ENCODE measurements around the gene ZNF232. TPM values are rescaled to one million over a fixed set of nuclear protein-coding genes. Genes with fewer than 3 reads are reported as not detected.
"Not testable (repeated sequence)": the region's sequence is repeated elsewhere in the genome, so short reads cannot be mapped to it uniquely, and the experiment has no call there.

The ZNF232 gene
- total RNA-seq, 5 donors from 2014 or later (not counting 1 experiment from before 2014, with no cell fraction given) = 7.3 to 20.9 (median 14.2) TPM

DNA sequence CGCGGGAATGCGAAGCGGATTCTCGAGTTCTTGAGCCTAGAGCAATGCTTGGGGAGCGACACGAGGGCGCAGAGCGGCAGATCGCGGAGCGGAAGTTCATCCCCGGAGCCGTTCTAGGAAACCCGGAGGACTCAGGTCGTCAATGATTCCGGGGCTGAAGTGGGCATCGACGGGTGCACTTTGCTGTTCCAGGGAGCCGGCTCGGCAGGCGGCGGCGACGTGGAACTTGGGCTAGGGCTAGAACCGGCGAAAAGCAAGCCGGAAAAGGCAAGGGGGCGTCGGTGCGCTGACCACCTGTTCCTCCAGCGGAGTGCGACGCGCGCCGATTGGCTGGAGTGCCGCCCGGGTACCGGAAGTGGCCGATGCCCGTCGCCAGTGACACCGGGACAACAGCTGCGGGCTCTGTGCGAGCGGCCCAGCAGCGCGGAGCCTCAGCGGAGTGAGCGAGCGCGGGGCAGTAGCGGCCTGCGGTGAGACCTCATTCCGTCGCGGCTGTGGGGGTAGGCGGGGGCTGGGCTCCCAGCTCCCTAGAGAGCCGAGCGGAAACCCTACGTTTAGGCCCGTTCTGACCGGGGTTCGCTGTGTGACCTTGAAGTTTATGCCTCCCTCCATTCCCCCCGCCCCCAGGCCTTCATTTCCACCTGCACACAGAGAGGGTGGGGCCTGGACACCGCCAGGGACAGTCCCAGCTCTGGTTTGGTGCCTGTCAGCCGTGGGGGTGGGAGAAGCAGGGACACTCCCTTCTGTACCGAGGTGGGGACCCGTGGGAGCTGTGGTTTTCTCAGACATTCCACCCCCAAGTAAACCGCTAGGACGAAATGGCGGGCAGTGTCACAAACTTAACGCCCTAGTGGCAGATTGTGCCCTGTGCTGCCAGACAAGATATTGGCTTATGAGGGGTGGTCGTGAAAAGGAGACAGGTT, 33.3 kb downstream of the ZNF232 start, which contains the start of gene ZFP3:
Gene ZFP3 (plus strand): TSS at position 362 of the 923 bp plus-strand sequence. CDS start 13,038 bp downstream, outside the sequence.
- H3K36me3 Mint-ChIP-seq = peaks cover 11% of the 10 kb centered on the region
- H3K9me3 Mint-ChIP-seq = no peaks in the 10 kb centered on the region
- peak within 1 kb of the TSS; percentile 83 to 88 for H3K27ac Mint-ChIP-seq
- DNase-seq (peak; percentile 36 to 79 (median 59)), ATAC-seq (replicated peaks in 1 of 4) (peak; percentile 81 to 90 (median 84))
- H3K27me3 Mint-ChIP-seq = no peaks in the 10 kb centered on the region
- ChIA-PET CTCF (interaction anchor here (0.5 to 1.3 kb wide), 6 partner anchors 15 to 695 kb away, joined by 3 to 8 read pairs (median 4); partner anchors contain the start of gene SPAG7 (in 1 of the 2)), POLR2A (no interaction called here)
- peaks cover 0 to 3% of the 10 kb centered on the region in 2 experiments for H3K27me3 ChIP-seq (replicated peaks in 1 of 2; ENCODE audit: control insufficient read depth in 2 of 2, extremely low read depth in 1 of 2, insufficient read depth in 2 of 2, low read length in 1 of 2)
- H3K36me3 ChIP-seq (ENCODE audit: control insufficient read depth in 2 of 2, extremely low read depth in 1 of 2, insufficient read depth in 1 of 2, low read length in 1 of 2) = peaks cover 4% of the 10 kb centered on the region in 2 donors
- WGBS (ENCODE audit: insufficient coverage) = 2% methylated on average over 60 of the region's 75 CpGs
- peak within 1 kb of the TSS; percentile 57 for H3K27ac ChIP-seq (ENCODE audit: low read length)
- peak within 1 kb of the TSS; percentile 88 to 91 for H3K4me3 ChIP-seq (ENCODE audit: control insufficient read depth in 1 of 2, extremely low read depth in 1 of 2, low read length in 1 of 2)
- H3K4me1 ChIP-seq (ENCODE audit: control insufficient read depth in 1 of 2, extremely low read depth in 1 of 2, insufficient read depth in 2 of 2, low read length in 2 of 2) = peaks cover 2 to 17% of the 10 kb centered on the region in 2 experiments
- peaks cover 26 to 33% (median 28%) of the 10 kb centered on the region in 3 donors for H3K4me1 Mint-ChIP-seq
- peak within 1 kb of the TSS; percentile 91 to 92 (median 92) for H3K4me3 Mint-ChIP-seq
- H3K9me3 ChIP-seq = no peaks in the 10 kb centered on the region

DNA sequence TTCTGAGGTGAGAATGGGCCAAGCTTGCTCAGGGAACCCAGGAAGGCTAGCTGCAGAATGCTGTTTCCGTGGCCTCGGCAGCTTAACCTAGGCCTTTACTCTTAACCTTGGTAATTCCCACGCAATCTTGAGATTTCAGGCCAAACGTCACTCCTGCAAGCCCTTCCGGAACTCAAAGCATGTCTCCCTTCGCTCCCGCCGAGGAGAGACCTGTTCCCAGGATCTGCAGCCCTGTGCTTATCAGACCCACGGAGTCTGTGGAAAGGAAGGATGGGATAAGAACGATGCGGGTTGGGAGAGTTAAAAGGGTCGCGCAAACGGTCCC, 33.9 kb downstream of the ZNF232 start:
- CTCF ChIA-PET = no interaction called here
- WGBS (ENCODE audit: insufficient coverage) = 37% methylated on average over 12 of the region's 14 CpGs
- H3K27ac ChIP-seq (ENCODE audit: low read length) = peak overlapping the region; percentile 57

DNA sequence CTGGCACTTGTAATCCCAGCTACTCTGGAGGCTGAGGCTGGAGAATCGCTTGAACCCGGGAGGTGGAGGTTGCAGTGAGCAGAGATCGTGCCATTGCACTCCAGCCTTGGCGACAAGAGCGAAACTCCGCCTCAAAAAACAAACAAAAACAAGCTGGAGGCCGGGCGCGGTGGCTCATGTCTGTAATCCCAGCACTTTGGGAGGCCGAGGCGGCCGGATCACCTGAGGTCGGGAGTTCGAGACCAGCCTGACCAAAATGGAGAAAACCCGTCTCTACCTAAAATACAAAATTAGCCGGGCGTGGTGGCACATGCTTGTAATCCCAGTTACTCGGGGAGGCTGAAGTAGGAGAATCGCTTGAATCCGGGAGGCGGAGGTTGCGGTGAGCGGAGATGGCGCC, 34.4 kb downstream of the ZNF232 start:
- DNase-seq; H3K4me3 ChIP-seq (ENCODE audit: control insufficient read depth in 1 of 2, extremely low read depth in 1 of 2, low read length in 1 of 2); H3K36me3 Mint-ChIP-seq; H3K9me3 Mint-ChIP-seq; CTCF ChIA-PET; H3K27me3 ChIP-seq (replicated peaks in 1 of 2; ENCODE audit: control insufficient read depth in 2 of 2, extremely low read depth in 1 of 2, insufficient read depth in 2 of 2, low read length in 1 of 2); POLR2A ChIA-PET; H3K9me3 ChIP-seq; H3K36me3 ChIP-seq (ENCODE audit: control insufficient read depth in 2 of 2, extremely low read depth in 1 of 2, insufficient read depth in 1 of 2, low read length in 1 of 2); ATAC-seq (replicated peaks in 1 of 4); H3K27me3 Mint-ChIP-seq; H3K27ac ChIP-seq (ENCODE audit: low read length): not testable (repeated sequence)
- Mint-ChIP-seq H3K4me3 (peak overlapping the region; percentile 91 to 92 (median 92)), H3K27ac (peak overlapping the region; percentile 83 to 88), H3K4me1 (peaks cover 26 to 31% (median 28%) of the 10 kb centered on the region in 3 donors)
- 99% methylated on average over 14 of the region's 24 CpGs for WGBS (ENCODE audit: insufficient coverage)
- H3K4me1 ChIP-seq (ENCODE audit: control insufficient read depth in 1 of 2, extremely low read depth in 1 of 2, insufficient read depth in 2 of 2, low read length in 2 of 2) = peaks cover 2 to 17% of the 10 kb centered on the region in 2 experiments

More for the DNA sequence above, 33.9 kb downstream of the ZNF232 start:
- peak overlapping the region; percentile 91 to 92 (median 92) for H3K4me3 Mint-ChIP-seq
- H3K4me3 ChIP-seq (ENCODE audit: control insufficient read depth in 1 of 2, extremely low read depth in 1 of 2, low read length in 1 of 2) = peak overlapping the region; percentile 88 to 91
- H3K9me3 Mint-ChIP-seq = no peaks in the 10 kb centered on the region
- no peaks in the 10 kb centered on the region for H3K9me3 ChIP-seq
- DNase-seq = peak in 2 of 35 experiments; percentile 1 to 3
- peaks cover 6% of the 10 kb centered on the region for H3K36me3 Mint-ChIP-seq
- ATAC-seq (replicated peaks in 1 of 4) = peak in 3 of 4 experiments; percentile 3 to 11 (median 5)
- peaks cover 2 to 17% of the 10 kb centered on the region in 2 experiments for H3K4me1 ChIP-seq (ENCODE audit: control insufficient read depth in 1 of 2, extremely low read depth in 1 of 2, insufficient read depth in 2 of 2, low read length in 2 of 2)
- H3K4me1 Mint-ChIP-seq = peaks cover 26 to 31% (median 28%) of the 10 kb centered on the region in 3 donors
- H3K36me3 ChIP-seq (ENCODE audit: control insufficient read depth in 2 of 2, extremely low read depth in 1 of 2, insufficient read depth in 1 of 2, low read length in 1 of 2) = peaks cover 3 to 4% of the 10 kb centered on the region in 2 donors
- POLR2A ChIA-PET = no interaction called here
- peak overlapping the region; percentile 83 to 88 for H3K27ac Mint-ChIP-seq
- H3K27me3 ChIP-seq (replicated peaks in 1 of 2; ENCODE audit: control insufficient read depth in 2 of 2, extremely low read depth in 1 of 2, insufficient read depth in 2 of 2, low read length in 1 of 2) = peaks cover 0 to 3% of the 10 kb centered on the region in 2 experiments
- H3K27me3 Mint-ChIP-seq = no peaks in the 10 kb centered on the region

DNA sequence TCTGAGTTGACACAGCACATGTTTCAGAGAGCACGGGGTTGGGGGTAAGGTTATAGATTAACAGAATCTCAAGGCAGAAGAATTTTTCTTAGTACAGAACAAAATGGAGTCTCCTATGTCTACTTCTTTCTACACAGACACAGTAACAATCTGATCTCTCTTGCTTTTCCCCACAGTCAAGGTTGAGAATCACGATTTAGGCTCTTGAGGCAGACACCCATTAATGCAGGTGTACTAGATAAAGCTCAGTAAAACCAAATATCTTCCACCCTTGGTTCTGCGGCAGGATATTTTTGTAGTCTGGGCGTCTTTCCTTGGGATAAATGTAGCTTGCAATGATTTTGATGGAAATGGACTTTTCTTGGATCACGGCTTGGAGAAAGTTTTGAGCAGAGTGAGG, 36.2 kb downstream of the ZNF232 start:
- H3K36me3 Mint-ChIP-seq; H3K4me3 ChIP-seq (ENCODE audit: control insufficient read depth in 1 of 2, extremely low read depth in 1 of 2, low read length in 1 of 2); H3K27ac ChIP-seq (ENCODE audit: low read length); H3K27ac Mint-ChIP-seq; CTCF ChIA-PET; DNase-seq; H3K4me3 Mint-ChIP-seq; H3K9me3 ChIP-seq; H3K36me3 ChIP-seq (ENCODE audit: control insufficient read depth in 2 of 2, extremely low read depth in 1 of 2, insufficient read depth in 1 of 2, low read length in 1 of 2); H3K27me3 Mint-ChIP-seq; H3K9me3 Mint-ChIP-seq; ATAC-seq (replicated peaks in 1 of 4); H3K27me3 ChIP-seq (replicated peaks in 1 of 2; ENCODE audit: control insufficient read depth in 2 of 2, extremely low read depth in 1 of 2, insufficient read depth in 2 of 2, low read length in 1 of 2): not testable (repeated sequence)
- 87% methylated on average over 3 of the region's 5 CpGs for WGBS (ENCODE audit: insufficient coverage)
- peaks cover 20 to 24% (median 24%) of the 10 kb centered on the region in 3 donors for H3K4me1 Mint-ChIP-seq
- peaks cover 2 to 17% of the 10 kb centered on the region in 2 experiments for H3K4me1 ChIP-seq (ENCODE audit: control insufficient read depth in 1 of 2, extremely low read depth in 1 of 2, insufficient read depth in 2 of 2, low read length in 2 of 2)
- POLR2A ChIA-PET = interaction anchor here in 1 of 2 donors (0.7 kb wide), 1 partner anchor 29 kb away, joined by 3 read pairs; no protein-coding TSS in a partner anchor

DNA sequence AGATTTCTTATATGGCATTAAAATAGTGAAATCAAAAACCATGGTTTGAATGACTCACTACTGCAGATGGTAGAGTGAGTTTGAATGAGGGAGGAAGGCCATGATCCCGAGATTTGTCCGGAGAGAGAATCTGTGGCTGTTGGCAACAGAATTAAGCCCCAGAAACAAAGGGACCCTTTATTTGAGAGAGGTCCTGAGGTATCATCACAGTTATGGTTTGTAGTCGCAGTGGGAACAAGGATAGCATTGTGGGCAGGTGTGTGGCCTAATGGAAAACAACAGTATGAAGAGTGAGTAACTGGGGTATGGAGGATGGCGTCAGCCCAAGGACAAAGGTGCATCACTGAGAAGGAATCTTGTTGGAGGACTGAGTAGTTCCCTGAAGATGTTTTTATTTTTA, 42.0 kb downstream of the ZNF232 start:
- Mint-ChIP-seq H3K27me3 (no peaks in the 10 kb centered on the region), H3K36me3 (no peaks in the 10 kb centered on the region), H3K9me3 (no peaks in the 10 kb centered on the region), H3K27ac (no peak overlapping the region), H3K4me1 (no peaks in the 10 kb centered on the region), H3K4me3 (no peak overlapping the region)
- no peaks in the 10 kb centered on the region for H3K27me3 ChIP-seq (replicated peaks in 1 of 2; ENCODE audit: control insufficient read depth in 2 of 2, extremely low read depth in 1 of 2, insufficient read depth in 2 of 2, low read length in 1 of 2)
- ATAC-seq (replicated peaks in 1 of 4) (no peak), DNase-seq (no peak)
- peaks cover 0 to 3% of the 10 kb centered on the region in 2 donors for H3K36me3 ChIP-seq (ENCODE audit: control insufficient read depth in 2 of 2, extremely low read depth in 1 of 2, insufficient read depth in 1 of 2, low read length in 1 of 2)
- CTCF ChIA-PET = no interaction called here
- H3K9me3 ChIP-seq = no peaks in the 10 kb centered on the region
- H3K4me3 ChIP-seq (ENCODE audit: control insufficient read depth in 1 of 2, extremely low read depth in 1 of 2, low read length in 1 of 2) = no peak overlapping the region
- no peak overlapping the region for H3K27ac ChIP-seq (ENCODE audit: low read length)
- H3K4me1 ChIP-seq (ENCODE audit: control insufficient read depth in 1 of 2, extremely low read depth in 1 of 2, insufficient read depth in 2 of 2, low read length in 2 of 2) = no peaks in the 10 kb centered on the region
- WGBS (ENCODE audit: insufficient coverage) = 92% methylated on average over 3 of the region's 4 CpGs
- POLR2A ChIA-PET = interaction anchor here in 1 of 2 donors (0.6 kb wide), 1 partner anchor 24 kb away, joined by 5 read pairs; no protein-coding TSS in a partner anchor

DNA sequence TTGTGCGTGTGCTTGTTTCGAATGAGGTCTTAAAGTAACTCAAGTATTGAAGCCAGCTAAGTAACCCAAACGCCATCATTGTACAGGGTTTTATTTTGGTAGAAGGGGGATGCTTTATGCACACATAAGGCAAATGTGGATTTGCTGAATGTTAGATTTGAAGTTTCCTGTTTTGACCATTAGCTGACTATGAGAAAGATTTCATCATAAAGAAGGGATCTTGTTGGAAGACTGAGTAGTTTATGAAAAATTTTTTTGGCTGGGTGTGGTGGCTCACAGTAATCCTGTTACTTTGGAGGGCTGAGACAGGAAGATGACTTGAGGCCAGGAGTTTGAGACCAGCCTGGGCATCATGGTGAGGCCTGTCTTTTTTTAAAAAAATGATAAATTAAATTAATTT, 43.4 kb downstream of the ZNF232 start:
- no peak overlapping the region for H3K4me3 ChIP-seq (ENCODE audit: control insufficient read depth in 1 of 2, extremely low read depth in 1 of 2, low read length in 1 of 2)
- no peaks in the 10 kb centered on the region for H3K27me3 ChIP-seq (replicated peaks in 1 of 2; ENCODE audit: control insufficient read depth in 2 of 2, extremely low read depth in 1 of 2, insufficient read depth in 2 of 2, low read length in 1 of 2)
- Mint-ChIP-seq H3K4me3 (no peak overlapping the region), H3K4me1 (peaks cover 0 to under 1% (median 0%) of the 10 kb centered on the region in 3 donors), H3K27ac (no peak overlapping the region), H3K36me3 (no peaks in the 10 kb centered on the region), H3K27me3 (no peaks in the 10 kb centered on the region), H3K9me3 (no peaks in the 10 kb centered on the region)
- H3K9me3 ChIP-seq = no peaks in the 10 kb centered on the region
- no peak overlapping the region for H3K27ac ChIP-seq (ENCODE audit: low read length)
- 90% methylated on average over 3 of the region's 3 CpGs for WGBS (ENCODE audit: insufficient coverage)
- ChIA-PET CTCF (no interaction called here), POLR2A (interaction anchor here in 1 of 2 donors (0.6 kb wide), 1 partner anchor 51 kb away, joined by 3 read pairs; no protein-coding TSS in a partner anchor)
- DNase-seq (no peak), ATAC-seq (replicated peaks in 1 of 4) (no peak)
- peaks cover 0 to 3% of the 10 kb centered on the region in 2 donors for H3K36me3 ChIP-seq (ENCODE audit: control insufficient read depth in 2 of 2, extremely low read depth in 1 of 2, insufficient read depth in 1 of 2, low read length in 1 of 2)
- no peaks in the 10 kb centered on the region for H3K4me1 ChIP-seq (ENCODE audit: control insufficient read depth in 1 of 2, extremely low read depth in 1 of 2, insufficient read depth in 2 of 2, low read length in 2 of 2)

Measured in T-cell (primary cell).